ENCODE results near the gene ARFGEF2.

DNA sequence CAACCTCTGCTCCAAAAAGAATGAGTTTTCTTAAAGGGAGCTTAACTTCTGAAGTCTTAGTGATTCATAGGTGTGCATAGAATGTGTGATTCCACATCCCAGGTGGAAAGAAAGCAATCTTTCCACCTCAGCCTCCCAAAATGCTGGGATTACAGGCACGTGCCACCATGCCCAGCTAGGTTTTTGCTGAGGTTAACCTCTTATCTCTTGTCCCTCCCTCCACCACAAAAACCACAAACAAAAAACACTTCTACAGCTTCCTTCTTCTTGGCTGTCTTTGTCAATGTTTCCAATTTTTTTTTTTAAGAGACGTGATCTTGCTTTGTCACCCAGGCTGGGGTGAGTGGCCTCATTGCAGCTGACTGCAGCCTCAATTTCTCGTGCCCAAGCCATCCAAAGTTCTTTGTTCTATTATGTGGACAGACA is 116.5 kb downstream of the ARFGEF2 start:
- TF ChIP-seq CTCF (IDR thresholded peaks at IDR 0.05) (no peak), POLR2A (IDR thresholded peaks at IDR 0.05) (no peak), POLR2AphosphoS5 (IDR thresholded peaks at IDR 0.05) (no peak), EP300 (IDR thresholded peaks at IDR 0.05) (no peak)
